CMK (cell line): Measurements from ENCODE around the gene RHBDF2.

Experiments used
- DNase-seq: peaks from one replicate; pipeline ENCODE4 v3.0.0-alpha.2; 2010; ENCODE audit warnings: low read depth

Gene RHBDF2

DNA sequence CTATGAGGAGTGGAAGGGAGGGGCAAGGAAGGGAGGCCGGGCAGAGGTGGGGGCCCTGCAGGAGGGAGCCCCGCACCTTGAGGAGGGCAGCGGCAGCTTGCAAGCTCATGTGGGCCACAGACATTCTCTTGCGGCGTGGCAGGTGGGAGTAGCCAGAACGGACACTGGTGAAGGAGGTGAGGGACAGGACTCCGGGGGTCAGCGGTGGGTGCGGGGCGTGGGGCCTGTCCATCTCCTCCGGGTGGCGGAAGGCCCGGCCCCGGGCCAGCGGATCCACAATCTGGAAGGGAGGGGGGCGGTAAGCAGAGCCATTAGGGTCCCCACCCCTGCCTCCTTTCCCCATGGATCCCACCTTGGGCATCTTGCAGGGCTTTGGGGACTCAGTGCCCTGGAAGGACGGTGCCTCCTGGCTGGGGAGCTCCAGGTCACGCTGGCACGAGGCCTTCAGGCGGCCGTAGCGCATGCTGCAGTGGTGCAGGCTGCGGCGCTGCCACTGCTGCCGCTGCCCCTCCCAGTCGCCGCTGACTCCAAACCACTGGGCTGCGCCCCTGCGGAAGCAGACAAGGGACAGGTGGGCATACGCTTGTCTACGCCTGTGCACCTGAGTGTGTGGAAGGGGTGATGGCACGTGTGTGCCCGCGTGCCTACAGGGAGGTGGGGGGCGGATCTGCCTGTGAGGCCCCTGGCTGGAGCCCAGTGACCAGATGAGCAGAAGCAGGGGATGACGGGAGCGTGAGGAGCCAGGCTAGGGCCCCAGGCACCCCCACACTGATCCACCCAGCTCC is 22.3 kb downstream of the RHBDF2 start:
- no peak for DNase-seq

DNA sequence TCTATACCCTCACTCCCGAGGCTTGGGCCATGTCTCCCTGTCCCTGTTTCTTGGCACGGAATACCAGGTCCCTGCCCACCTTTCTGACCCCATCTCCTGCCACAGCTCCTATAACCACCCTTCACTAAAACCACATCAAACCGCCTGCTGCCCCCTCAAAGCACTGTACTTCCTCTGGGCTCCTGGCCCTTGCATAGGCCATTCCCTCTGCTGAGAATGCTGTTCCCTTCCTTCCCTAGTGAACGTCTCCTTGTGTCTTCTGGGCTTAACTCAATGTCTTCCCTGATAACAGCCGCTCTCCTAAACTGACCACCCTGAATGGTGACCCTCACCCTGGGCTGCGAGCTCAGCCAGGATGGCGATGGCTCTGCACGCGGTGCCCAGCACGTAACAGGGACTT is 23.1 kb downstream of the RHBDF2 start:
- DNase-seq: no peak

DNA sequence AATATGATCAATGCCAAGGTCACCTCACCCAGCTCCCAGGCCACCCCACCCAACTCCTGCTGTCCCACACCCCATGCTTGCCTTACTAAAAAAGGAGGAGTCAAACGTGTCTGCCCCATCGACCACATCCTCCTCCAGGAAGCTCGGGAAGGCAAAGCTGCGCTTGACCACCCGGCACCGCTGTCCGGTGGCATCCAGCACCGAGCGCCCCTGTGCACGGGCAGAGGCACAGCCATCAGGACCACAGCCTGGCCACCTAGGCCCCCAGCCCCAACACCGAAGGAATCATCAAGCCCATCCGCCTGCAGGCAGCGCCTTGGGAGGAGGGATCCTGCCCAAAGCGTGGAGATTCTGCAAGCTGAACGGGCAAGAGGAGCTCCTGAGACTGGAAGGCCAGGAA is 23.6 kb downstream of the RHBDF2 start:
- no peak for DNase-seq

DNA sequence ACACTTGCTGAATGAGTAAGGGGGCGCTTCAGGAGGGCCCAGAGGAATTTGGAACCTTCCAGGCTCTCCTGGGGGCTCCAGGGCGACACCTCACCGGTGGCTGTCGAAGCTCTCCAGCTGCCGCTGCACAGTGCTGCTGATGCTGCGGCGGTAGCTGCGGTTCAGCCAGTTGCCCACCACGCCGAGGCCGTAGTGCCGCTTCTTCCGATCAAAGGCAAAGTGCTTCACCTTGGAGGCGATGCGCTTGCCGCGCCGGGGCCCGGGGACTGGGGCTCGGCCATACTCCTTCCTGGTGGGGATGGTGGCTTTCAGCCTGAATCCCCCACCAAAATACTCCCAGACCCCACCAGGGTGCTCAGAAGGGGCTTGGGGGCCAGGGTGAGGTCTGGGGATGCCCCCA is 24.5 kb downstream of the RHBDF2 start:
- no peak for DNase-seq

DNA sequence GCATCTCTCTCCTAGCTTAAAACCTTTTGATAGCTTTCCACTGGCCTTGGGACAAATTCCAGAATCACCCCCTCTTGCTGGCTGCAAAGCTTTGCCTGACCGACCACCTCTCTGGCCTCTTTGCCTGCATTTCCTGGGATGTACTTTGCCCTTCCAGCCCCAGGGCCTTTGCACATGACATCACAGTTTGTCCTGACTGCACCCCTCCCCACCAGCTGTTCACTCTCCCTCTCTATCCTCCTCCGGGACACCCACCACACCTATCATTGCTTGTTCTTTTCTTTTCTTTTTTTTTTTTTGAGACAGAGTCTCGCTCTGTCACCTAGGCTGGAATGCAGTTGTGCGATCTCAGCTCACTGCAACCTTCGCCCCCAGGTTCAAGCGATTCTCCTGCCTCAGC is 25.9 kb downstream of the RHBDF2 start:
- DNase-seq: no peak

- no peak for DNase-seq
Observed at GRCh38 chr17:76474894-76475293, 26.3 kb downstream of the RHBDF2 start.

- DNase-seq: no peak
Observed at GRCh38 chr17:76474238-76474637, 27.0 kb downstream of the RHBDF2 start.

- no peak for DNase-seq
Observed at GRCh38 chr17:76473541-76473985, 27.7 kb downstream of the RHBDF2 start.

DNA sequence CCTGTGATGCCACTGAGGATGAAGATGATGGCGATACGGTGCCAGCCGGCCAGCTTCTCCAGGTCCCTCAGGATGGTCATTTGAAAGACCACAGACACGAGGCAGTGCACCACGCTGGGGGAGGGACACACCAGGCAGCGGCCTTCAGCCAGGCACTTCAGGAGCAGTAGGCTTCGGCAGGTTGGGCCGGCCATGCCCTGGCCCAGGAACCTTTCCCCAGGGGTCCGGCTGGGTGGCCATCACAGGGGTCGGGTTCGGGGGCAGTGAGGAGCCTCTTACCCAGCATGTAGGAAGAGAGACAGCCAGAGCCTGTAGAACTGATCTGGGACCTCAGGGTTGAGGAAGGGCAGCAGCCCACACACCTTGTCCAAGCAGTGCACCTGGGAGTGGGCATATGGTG is 28.5 kb downstream of the RHBDF2 start:
- DNase-seq: no peak

DNA sequence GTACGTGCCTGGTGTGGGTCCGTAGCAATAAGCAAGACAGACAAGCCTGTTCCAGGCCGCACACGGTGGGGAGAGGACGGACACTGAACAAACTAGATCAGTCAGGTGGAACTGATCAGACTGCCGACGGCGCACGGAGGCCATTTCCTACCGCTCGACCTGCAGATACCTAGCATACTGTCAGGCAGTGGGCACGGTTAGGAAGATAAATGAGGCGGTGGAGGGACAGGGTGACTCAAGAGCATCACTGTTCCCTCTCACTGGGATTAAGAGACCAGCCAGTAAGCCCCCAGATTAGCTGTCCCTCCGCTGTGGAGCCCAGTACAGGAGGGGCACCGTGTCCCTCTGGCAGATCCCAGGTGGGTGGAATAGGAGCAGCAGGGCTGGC is 29.0 kb downstream of the RHBDF2 start:
- DNase-seq: no peak

DNA sequence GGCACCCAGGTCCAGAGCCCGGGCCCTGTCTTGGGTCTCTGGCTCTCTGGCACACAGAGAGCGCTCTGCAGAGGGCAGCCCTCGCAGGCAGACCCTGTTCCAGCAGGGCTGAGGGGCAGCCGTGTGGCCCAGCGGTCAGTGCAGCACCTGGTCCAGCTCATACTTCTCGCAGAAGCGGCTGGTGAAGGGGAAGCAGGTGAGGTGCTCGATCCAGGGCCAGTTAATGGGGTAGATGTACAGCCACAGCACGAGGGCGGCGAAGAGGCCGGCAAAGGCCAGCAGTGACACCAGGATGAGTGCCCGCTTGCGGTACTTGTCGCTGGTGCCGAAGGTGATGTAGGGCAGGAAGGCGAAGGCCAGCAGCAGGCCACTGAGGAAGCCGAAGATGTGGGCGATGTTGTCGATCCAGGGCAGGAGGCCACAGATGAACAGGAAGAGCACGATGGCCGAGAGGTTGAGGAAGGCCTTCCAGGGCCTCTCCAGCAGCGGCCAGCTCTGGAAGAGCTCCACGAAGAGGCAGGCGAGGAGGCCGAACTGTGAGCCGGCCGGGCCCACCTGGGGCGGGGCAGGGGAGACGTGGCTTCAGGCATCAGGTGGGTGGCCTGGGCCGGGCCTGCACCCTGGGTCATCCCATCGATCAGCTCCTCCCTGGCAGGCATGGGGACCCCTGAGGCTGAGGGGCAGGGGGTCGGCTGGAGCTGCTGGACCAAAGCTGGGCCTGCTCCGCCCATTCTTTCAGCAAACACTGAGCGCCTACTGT is 29.5 kb downstream of the RHBDF2 start:
- no peak for DNase-seq

DNA sequence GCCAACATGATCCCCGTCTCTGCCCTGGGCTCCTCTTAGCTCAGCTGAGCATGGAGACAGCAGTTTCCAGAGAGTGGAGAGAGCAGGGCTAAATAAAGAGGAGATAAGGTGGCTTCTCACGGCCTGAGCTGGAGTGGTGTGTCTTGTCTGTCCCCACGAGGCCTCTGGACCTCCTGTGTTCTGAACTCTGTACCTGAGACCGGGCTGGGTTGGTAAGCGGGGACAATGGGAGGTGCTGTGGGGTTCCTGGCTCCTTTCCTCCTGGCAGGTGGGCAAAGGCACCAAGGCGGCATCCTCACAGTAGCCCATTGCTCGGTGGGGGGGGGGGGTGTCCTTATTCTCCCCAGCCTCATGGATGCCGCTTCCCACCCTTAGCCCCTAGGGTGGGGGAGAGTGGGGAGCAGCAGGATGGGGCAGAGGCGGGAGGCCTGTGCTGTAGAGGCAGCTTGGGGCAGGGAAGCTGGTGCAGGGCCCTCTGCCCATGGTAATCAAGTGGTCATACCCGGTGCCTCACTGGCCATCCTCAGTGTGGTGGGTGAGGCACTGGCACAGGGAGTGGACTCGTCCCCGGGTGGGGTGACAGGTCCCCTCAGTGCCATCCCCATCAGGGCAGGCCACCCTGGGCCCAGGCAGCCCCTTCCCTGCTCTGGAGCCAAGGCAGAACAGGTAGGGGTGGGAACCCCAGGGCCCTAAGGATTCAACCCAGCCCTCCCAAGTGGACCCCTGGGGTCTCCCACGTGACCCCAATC is 31.1 kb downstream of the RHBDF2 start:
- no peak for DNase-seq

DNA sequence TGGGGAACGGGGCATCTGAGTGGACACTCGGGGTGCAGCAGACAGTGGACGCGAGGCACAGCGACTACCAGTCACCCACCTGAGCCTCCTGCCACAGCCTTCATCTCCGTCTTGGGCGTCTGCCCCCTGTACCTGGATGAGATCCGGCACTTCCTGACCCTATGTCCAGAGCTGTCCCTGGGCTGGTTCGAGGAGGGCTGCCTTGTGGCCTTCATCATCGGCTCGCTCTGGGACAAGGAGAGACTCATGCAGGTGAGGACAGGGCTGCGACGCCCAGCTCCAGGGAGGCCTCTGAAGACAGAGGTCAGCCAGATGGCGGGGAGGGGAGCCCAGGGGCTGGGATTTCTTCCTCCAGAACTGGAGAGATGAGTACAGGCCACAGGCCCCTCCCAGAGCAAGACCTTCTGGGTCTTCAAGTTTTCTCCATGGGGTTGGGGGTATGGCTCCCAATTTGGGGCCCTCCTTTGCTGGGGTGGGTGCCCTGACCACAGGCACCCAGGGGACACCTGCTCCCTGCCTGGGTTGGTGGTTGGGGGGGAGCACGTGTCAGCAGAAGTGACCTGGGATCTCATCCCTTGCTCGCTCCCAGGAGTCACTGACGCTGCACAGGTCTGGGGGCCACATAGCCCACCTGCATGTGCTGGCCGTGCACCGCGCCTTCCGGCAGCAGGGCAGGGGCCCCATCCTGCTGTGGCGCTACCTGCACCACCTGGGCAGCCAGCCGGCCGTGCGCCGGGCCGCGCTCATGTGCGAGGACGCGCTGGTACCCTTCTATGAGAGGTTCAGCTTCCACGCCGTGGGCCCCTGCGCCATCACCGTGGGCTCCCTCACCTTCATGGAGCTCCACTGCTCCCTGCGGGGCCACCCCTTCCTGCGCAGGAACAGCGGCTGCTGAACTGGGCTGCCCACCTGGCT is 31.9 kb downstream of the RHBDF2 start:
- no peak for DNase-seq

- DNase-seq: no peak
Observed at GRCh38 chr17:76468634-76469010, 32.6 kb downstream of the RHBDF2 start.

DNA sequence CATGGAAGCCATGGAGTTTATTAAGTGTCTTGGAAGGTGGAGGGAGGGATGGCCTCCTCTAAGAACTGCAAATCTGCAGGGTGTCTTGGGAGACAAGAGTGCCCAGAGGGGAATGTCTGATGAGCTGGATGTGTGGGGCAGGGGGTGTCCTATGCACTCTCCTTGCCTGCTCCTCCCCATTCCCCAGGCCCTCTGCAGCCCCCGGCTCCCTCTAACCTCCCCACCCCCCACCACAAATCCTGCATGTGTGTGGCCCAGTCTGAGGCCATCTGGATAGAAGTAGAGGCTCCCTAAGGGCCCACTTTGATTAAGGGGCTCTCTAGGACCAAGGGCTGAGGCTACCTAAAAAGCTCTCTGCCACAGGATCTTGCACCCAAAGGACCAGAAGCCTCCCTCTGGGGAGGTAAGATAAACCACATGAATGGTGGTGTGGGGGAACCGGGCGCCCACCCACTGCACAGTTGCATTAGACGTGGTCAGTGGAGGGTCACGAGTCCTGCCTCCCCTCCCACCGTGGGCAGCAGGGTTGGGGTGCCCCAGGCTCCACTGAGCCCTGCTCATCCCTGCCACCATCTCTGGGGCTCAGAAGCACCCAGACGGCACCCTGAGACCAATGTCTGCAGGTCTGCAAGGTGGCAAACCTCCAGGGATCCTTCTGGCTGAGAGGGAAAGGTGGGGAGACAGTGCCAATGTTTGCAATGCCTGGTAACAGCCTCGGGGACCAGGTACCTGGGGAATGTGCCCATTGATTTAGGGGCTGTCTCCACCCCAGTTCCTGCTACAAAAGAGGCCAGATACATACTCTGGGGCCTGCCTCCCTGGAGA is 33.2 kb downstream of the RHBDF2 start:
- DNase-seq: no peak

- DNase-seq: no peak
Observed at GRCh38 chr17:76467366-76467765, 33.9 kb downstream of the RHBDF2 start, which contains the start of gene AANAT. Gene AANAT, plus strand, starts transcription at chr17:76467603. Its CDS starts 1,144 bp downstream, at chr17:76468747.

GRCh38 chr17:76466775-76467130 is 34.5 kb downstream of the RHBDF2 start:
- no peak for DNase-seq

DNA sequence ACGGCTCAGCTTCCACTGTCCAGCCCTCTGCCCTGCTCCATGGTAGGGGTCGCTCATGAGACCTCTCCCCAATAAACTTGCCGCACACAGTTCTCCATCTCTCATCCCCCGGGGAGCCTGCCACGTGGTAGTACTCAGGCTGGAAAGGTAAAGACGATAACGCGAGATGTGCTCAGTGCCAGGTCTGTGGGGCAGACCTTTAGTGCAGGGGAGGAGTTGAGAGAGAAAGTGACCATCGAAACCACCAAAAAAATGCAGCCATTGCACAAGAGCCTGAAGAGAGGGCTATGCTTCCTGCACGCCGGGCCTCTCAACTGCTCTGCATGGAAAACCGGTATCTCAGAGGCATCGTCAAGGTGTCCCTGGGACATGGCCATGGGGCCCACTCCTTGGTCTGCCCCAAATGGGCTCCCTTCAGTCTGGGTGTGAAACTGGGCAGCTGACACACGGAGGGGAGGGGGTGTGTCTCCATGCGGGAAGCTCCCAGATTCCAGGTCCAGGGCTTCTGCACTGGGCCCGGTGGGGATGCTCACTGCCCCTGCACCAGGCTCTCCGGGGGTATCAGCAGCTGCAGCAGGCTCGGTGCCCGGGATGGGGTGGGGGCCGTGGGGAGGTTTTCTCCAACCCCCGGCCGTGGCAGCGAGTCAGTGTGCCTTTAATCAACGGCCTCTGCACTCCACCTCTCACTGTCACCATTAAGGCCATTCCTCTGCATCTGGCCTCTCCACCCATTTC is 38.5 kb downstream of the RHBDF2 start:
- no peak for DNase-seq

- DNase-seq: no peak
Observed at GRCh38 chr17:76461765-76462555, 39.3 kb downstream of the RHBDF2 start.
